Measurements from ENCODE around the gene SIMC1.

- TF ChIP-seq POLR2A (IDR thresholded peaks at IDR 0.05; ENCODE audit: low read depth) = no peak
- no peak for TF ChIP-seq CTCF (IDR thresholded peaks at IDR 0.05)
- no peak for TF ChIP-seq POLR2AphosphoS5 (IDR thresholded peaks at IDR 0.05)
- no peak for TF ChIP-seq EP300 (IDR thresholded peaks at IDR 0.05)
Measured at GRCh38 chr5:176356179-176356566, 117.9 kb downstream of the SIMC1 start.

Data from esophagus muscularis mucosa (tissue), 4 donors.